GM12878 (cell line): ENCODE measurements around the gene ADAMTSL3.

Experiments
- BHLHE40 ChIP-seq, 2 experiments: fragments of 450-650 bp in 1 of 2; IDR thresholded peaks; 2 replicates each; pipeline ENCODE4 v1.6.1; 2011 to 2017; ENCODE audit warnings: low read depth in 2 of 2, borderline replicate concordance in 1 of 2, improper control_type of control experiment in 1 of 2, low read length in 1 of 2, mild to moderate bottlenecking in 1 of 2
- CHD4 ChIP-seq: fragments of 200-600 bp; sonication (generic); IDR thresholded peaks from 2 replicates; pipeline ENCODE4 v1.6.1; 2016; ENCODE audit warnings: mild to moderate bottlenecking
- EZH2 ChIP-seq: IDR thresholded peaks from 2 replicates; pipeline ENCODE4 v1.6.1; 2012; ENCODE audit warnings: low read depth, mild to moderate bottlenecking, control low read depth, inconsistent platforms, low read length, borderline replicate concordance; ENCODE audit not compliant: control insufficient read depth
- NFYB ChIP-seq: IDR thresholded peaks from 2 replicates; pipeline ENCODE4 v1.6.1; 2011; ENCODE audit warnings: low read depth, mild to moderate bottlenecking, low read length, improper control_type of control experiment, moderate library complexity; ENCODE audit not compliant: insufficient read depth
- RAD21 ChIP-seq: IDR thresholded peaks from 2 replicates; pipeline ENCODE4 v1.6.1; 2011; ENCODE audit warnings: mild to moderate bottlenecking, low read depth, low read length, moderate library complexity; ENCODE audit not compliant: insufficient read depth
- SREBF2 ChIP-seq: IDR thresholded peaks from 2 replicates; pipeline ENCODE4 v1.6.1; 2012; ENCODE audit warnings: mild to moderate bottlenecking, low read length
- SUZ12 ChIP-seq: fragments of 200-600 bp; sonication (generic); IDR thresholded peaks from one replicate; pipeline ENCODE4 v1.6.1; 2018; ENCODE audit warnings: antibody characterized with exemption, mild to moderate bottlenecking; ENCODE audit not compliant: unreplicated experiment
- TAF1 ChIP-seq: IDR thresholded peaks from 2 replicates; pipeline ENCODE4 v1.6.1; 2011; ENCODE audit warnings: mild to moderate bottlenecking, low read depth, low read length, borderline replicate concordance
- ZZZ3 ChIP-seq: IDR thresholded peaks from 2 replicates; pipeline ENCODE4 v1.6.1; 2011; ENCODE audit warnings: low read depth; ENCODE audit not compliant: control insufficient read depth, insufficient read length
- TF ChIP-seq, protein P1 (sequence below): fragments of 450-650 bp; IDR thresholded peaks from 2 replicates; pipeline ENCODE4 v1.6.1; 2014; ENCODE audit warnings: mild to moderate bottlenecking

DNA sequence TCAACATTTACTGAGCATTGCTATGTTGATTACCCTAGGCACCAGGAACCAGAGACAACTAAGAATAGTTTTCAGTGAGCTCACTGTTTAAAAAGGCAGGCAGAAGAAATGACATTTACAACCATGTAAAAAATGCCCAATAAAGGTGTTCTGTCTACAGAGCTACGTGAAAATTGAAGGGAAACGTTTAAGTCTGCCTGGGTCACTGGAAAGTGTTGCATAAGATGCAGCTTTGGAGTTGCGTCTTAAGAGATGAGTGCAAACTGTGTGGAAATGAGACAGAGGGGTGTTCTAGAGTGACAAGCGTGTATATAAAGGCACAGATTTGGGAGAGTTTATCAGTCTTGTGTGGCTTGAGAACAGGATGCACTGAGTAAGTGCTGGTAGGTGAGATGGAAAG lies 303.0 kb downstream of the ADAMTSL3 start:
- TF ChIP-seq SUZ12 = no peak
- TF ChIP-seq, protein P1, sequence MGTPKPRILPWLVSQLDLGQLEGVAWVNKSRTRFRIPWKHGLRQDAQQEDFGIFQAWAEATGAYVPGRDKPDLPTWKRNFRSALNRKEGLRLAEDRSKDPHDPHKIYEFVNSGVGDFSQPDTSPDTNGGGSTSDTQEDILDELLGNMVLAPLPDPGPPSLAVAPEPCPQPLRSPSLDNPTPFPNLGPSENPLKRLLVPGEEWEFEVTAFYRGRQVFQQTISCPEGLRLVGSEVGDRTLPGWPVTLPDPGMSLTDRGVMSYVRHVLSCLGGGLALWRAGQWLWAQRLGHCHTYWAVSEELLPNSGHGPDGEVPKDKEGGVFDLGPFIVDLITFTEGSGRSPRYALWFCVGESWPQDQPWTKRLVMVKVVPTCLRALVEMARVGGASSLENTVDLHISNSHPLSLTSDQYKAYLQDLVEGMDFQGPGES = no peak
- TF ChIP-seq ZZZ3 = no peak
- TF ChIP-seq NFYB = no peak
- no peak for TF ChIP-seq CHD4
- TF ChIP-seq EZH2 = no peak
- TF ChIP-seq RAD21 = no peak
- TF ChIP-seq TAF1 = no peak
- no peak for TF ChIP-seq SREBF2
- TF ChIP-seq BHLHE40 (IDR thresholded peaks at IDR 0.05; ENCODE audit: borderline replicate concordance in 1 of 2, low read depth in 2 of 2, low read length in 1 of 2) = no peak
